Activated gamma-delta T cell treated with Interleukin-2 at 50 U/mL for 16 hours (primary cell): ENCODE results near the gene ZCCHC9.
"Not testable (repeated sequence)": the region's sequence is repeated elsewhere in the genome, so short reads cannot be mapped to it uniquely, and the experiment has no call there.

Experiments used
- DNase-seq: peaks from one replicate; pipeline ENCODE4 v3.0.0-alpha.2; 2020

The ZCCHC9 gene

DNA sequence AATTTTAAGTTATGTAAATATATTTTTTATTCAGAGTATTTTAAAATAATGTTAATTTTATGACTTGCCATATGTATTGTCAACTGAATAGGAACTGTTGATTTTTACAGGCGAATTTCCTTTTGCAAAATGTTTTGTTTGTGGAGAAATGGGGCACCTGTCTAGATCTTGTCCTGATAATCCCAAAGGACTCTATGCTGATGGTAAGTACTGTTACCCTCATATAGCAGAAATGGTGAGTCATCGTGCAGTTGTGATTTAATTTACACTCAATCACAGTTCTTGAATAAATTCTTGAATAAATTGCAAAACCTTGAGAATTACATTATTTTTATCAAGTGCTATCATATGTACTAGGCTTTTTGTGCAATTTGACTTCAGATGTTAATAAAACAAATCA is 7.4 kb downstream of the ZCCHC9 start:
- no peak for DNase-seq

DNA sequence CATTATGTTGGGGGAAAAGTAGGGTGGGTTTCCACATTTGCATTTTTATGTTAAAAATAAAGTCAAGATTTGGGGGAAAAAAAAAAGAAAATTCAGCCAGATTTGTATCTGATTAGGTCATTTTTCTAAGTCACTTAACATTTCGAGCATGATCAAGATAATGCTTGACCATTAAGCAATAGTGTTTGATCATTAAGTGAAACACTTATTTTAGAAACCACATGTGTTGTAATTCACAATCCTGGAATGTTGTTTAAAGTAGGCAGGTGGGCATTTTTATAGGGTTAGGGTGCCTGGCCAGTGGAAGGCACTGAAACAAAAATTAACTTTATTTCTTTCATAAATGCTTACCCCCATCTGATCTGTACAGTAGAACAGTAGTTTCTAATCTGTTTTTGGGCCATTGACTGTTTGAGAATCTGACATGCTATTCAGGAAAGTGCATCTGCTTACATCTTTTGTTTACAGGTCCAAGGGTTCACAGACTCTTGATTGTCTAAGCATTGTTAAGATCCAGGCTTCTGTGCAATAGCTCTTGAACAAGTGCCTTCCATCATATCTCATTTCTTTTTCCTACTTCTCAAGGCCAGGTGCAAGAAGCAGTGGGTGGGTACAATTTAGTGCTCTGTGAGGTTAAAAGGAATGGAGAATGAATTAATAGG is 9.1 kb downstream of the ZCCHC9 start:
- DNase-seq: no peak

DNA sequence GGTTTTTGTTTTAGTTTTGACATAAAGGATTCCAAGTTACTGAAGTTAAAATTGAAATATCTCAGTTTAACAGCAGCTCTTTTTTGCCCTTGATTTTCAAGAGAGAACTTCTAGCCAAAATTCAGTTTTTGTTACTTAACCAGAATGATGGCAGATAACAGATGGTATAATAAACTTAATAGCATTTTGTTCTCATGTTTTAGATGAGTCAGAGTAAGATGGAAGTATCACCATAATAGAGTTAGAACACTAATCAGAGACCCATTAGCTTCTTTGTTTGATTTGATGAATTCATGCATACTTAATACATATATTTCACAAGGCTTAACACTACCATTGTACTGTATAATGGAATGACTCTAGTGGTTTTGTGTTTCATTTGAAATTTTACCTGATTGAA is 11.9 kb downstream of the ZCCHC9 start:
- no peak for DNase-seq

DNA sequence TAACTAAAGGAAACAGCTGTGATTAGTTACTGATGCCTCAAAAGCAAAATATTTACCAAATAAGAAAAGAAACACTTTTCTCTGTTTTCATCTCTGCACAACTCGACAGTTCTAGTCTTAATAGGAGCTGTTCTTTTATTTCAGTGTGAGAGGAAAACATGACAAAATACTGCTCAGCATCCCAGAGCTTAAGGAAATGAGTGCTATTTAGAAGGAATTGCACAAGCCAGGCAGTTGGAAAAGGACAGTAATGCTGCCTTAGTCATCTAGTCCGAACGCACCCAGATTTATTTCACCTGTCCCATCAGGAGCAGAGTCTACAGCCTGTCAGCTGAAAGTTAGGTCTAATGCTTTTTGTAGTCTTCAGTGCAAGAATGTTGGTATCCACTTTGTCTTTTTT is 12.3 kb downstream of the ZCCHC9 start:
- DNase-seq: no peak

DNA sequence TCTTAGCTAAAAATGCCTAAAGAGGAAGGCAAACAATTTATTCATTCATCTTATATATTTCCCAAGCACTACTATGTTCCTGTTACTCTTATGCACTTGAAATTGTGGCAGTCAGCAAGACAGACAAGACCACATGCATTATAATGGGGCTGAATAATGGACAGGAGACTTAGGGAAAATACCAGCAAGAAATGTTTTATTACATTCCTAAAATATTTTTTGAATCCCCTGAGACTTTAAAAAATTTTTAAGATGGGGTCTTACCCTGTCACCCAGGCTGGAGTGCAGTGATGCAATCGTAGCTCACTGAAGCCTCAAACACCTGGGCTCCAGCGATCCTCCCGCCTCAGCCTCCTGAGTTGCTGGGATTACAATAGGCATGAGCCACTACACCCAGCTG is 13.2 kb downstream of the ZCCHC9 start:
- DNase-seq: no peak

DNA sequence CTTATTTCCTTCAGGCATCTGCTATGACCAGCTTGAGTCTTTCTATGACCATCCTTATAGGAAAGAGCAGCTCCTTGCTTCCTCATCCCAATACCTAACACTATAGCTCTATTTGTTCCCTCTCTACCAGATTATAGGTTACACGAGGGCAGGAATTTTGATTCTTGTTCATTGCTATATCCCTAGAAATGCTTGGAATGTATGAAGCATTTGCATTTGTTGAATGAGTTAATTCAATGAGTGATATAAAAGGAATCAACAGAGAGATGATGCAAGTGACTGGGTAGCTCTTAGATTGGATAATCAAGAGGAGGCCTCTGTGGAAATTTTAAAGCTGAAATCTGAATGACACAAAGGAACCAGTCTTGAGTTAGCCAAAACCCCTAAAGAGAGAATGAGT is 13.9 kb downstream of the ZCCHC9 start:
- no peak for DNase-seq

DNA sequence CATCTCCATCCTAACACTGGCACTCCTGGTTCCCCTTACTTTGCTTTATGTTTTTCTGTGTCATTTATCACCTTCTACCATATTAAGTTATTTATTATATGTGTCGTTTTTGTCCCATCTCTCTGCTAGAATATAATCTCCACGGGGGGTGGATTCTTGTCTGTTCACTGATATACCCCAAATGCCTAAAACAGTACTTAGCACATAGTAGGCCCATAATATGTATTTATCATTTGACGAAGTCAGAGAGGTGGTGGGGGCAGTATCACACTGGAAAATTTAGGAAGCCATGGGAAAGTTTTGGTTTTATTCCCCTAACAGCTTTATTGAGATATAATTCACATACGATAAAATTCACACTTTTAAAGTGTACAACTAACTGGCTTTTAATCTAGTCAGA is 14.4 kb downstream of the ZCCHC9 start:
- DNase-seq: no peak

DNA sequence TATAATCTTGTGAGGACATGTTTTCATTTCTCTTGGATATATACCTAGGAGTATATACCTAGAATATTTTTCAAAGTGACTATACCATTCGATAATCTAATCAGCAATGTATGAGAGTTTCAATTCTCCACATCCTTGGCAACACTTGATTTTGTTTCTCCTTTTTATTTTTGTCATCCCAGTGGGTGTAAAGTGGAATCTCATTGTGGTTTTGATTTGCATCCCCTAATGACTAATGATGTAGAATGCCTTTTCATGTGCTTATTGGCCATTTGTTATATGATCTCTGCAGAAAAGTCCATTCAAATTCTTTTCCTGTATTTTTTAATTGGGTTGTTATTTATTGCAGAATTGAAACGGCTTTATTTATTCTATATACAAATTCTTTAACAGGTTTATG is 15.2 kb downstream of the ZCCHC9 start:
- no peak for DNase-seq

DNA sequence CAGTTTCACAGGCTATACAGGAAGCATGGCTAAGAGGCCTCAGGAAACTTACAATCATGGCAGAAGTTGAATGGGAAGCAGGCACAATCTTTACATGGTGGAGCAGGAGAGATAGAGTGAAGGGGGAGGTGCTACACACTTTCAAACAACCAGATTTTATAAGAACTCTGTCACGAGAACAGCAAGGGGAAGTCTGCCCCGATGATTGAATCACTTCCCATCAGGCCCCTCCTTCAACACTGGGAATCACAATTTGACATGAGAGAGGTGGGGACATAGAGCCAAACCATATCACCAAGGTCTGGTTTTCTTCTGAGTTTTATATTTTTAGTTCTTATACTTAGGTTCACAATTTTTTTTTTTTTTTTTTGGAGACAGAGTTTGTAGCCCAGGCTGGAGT is 16.1 kb downstream of the ZCCHC9 start:
- no peak for DNase-seq

DNA sequence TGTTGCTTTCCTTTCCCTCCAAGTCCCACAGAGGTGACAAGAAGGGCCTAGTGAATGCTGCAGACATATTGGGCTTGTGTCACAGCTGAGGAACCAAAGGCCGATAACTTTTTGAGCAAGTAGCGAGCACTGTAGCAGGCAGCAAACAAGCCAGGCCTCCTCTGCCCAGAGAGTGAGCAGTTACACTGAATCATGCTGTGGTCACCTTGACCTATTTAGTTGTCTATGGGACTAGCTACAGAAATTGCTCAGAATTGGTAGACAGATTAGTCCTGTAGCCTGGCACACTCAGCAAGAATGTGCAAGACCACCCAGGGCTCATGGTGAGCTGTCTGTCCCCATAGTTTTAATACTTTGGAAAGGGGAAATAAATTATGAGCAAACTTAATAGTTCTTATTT is 25.2 kb downstream of the ZCCHC9 start:
- DNase-seq: no peak

DNA sequence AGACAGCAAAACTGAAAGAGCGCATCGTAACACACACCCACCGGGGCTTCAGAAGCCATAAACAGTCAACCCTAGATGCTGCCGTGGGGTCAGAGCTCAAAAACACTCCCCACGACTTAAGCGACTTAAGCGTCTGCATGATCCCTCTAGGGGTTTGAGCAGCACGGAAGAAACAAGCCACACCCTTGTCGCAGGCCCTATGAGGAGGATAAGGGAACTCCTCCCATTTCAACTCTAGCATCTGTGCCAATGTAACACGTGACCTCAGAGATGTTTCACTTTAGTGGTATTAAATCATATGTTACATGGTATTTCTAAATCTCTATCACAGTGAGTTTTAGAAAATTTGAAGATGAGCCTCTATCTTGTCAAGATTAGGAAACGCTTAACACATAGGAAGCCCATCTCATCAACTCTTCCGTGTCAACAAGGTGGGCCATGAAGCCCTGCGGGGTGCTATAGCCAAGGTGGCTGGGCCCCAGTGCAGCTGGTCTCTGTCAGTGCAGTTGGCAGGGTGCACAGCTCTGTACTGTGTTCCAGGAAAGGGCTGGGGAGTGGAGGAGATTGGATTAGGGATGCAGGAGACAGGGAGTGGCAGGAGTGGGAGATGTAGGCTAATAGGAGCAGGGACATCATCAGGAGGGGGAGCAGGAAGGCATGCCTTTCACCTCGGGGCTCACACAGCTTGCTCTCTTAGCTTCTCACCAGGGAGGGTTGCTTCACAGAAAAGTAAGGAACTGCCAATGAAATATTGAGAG is 33.1 kb downstream of the ZCCHC9 start:
- DNase-seq: no peak

DNA sequence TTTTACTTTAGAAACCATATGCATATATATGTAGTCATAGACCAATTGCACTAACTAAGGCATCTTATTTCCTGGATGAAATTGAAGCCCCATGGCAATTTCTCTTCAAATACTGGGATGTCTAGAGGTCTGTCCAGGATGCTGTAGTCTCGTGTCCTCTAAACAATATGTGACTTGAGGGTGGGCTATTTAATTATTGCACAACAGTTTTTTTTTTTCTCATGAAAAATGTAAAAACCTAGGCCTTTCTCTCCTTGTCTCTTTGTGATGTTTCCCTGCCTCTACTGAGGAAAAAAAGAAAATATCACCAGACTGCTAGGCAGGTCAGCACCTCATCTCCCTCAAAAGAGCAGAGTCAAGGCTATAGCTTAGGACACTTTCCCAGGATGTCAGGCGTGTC is 34.6 kb downstream of the ZCCHC9 start:
- no peak for DNase-seq

DNA sequence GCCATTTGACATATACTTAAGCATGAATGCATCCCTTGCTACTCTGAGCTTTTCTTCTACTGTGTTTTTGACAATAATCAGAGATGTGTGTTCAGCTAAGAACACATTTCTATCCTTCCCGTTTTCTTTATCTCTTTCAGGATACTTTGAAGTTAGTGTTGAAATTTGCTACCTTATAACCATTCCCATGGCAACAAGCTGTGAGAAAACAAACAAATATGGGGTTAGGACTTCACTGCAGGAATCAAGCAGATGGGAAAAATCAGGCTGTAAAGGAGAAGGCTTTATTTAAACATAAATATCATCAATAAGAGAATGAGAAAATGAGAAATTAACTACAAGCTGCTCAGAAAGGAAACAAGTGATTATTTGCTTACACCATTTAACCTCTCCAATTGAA is 35.2 kb downstream of the ZCCHC9 start:
- DNase-seq: no peak

DNA sequence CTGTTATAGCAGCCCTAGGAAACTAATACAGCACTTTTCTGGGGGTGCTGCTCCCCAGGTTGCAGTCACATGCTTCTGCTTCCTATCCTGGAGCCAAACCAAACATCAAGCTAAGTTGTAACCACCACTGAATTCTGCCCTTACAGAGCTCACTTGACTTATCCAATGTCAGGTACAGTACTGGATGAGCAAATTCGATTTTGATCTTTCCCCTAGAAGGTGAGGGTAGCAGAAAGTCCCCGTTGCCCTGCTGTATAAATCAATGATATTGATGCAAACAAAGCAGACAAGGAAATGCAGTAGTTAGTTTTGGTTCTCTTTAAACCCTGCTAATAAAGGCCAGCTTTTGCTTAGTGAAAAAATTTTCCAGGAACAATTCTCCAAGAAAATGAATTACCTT is 36.4 kb downstream of the ZCCHC9 start:
- no peak for DNase-seq

DNA sequence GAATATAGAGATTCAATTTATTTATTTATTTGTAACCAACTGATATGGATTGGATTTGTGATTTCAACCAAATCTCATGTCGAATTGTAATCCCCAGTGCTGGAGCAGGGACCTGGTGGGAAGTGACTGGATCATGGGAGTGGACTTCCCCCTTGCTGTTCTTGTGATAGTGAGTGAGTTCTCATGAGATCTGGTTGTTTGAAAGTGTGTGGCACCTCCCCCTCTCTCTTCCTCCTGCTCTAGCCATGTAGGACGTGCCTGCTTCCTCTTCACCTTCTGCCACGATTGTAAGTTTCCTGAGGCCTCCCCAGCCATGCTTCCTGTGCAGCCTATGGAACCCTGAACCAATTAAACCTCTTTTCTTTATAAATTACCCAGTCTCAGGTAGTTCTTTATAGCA is 36.8 kb downstream of the ZCCHC9 start:
- DNase-seq: not testable (repeated sequence)

DNA sequence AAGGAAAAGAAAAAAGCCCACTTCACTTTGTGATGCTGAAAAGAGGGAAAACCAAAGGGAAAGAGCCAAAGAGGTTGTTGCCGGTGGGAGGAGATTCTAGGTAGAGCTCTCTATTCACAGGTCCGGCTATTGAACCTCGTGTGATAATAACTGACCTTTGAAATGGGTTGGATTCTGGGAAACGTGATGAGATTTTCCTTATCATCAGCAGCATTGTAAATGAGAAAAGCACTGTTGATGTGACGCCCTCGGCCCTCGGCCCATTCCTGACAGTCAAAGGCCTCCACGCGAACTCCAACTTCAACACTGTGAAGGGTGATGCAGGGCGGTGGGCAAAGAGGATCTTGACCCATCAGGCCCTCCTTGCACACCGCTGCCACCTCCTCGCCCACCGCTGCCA is 43.3 kb downstream of the ZCCHC9 start:
- DNase-seq: no peak

DNA sequence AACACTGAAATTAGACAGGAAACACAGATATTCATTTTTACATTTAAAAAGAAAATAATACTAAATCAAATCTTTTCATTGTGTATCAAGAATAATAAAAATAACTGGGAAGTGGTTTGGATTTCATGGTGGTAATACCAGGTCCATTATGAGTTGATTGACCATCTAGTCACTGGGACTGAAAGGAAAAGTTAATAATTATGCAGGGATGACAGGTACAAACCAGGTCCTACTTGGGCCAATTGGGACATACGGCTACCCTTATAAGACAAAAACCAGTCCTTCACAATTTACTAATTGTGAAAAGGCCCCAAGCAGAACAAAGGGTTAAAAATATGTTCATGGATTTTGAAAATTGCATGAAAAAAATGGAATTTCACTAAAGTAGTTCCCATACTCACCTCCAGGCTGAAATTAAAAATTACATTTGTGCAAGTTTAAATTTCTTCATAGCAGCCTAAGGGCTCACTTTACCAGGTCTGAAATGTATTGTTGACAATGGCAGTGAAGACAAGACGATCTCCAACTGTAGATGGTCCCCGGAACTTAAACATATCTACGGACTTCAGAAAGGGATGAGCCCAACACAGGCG is 44.1 kb downstream of the ZCCHC9 start:
- no peak for DNase-seq

DNA sequence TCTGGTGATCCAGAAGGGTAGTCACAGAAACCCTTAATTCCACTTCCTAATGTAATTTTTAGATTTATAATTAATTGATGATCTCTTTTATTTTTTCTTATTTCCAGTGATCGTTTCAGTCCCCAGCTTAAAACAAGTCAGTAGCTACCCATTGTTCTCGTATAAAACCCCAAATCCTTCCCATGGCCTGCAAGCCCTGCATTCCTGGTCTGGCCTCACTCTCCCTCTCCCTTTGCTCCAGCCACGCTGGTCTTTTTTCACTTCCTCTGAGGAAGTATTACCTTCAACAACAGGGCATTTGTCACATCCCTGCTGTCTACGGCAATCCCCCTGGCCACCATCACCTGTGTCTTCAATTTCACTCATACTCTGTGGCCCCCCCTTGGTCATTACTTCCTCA is 47.8 kb downstream of the ZCCHC9 start:
- no peak for DNase-seq

DNA sequence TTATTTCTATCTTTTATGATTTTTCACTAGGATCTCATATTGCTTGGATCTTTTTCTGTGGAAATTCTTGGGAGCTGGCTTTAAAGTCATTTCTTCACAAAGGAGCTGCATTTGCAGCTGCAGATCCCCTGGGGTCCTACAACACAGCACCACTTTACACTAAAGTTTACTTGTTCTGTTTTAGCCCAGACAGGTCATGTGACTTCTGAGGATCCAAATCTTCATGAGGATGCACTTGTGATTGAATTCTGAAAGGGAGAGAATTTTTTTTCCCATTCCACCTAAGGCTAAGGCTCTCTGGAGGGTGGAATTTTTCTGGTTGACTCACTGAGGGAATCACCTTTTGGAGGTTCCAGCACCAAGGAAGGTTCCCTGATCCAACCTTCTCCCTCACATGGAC is 49.1 kb downstream of the ZCCHC9 start:
- no peak for DNase-seq

DNA sequence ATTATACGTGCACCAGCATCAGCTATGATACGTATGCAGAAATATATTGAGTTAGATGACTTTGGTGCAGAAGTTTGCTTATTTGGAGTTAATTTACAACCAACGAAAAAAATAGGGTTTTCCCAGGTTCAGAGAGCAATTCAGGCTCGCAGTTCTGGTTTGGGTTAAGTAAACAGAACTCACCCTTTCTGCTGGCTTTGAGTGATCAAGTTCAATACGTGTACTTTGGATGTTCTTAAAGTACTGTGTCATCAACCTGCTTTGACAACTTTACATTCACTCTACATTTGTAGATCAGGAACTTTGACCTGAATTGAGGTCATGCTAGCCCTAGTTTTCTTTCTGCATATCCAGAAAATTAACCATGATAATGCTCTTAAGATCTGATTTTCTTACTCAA is 51.8 kb downstream of the ZCCHC9 start:
- DNase-seq: no peak

DNA sequence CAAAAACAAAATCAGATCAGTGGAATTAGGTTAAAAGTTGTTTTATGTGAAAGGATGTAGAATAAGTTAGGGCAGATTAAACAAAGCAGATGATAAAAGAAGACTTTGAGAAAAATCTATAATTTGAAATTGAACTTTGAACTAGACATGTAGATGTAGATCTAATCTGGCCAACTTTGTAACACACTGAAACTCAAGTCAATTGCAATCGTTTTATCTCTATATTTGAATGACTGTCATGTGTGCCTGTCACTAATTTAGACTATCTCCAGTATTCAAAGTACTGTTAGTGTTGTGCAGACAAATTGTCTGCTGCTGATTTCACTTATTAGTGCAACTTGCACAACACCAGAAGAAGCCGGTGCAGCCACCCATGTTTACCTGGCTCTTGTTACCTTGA is 52.7 kb downstream of the ZCCHC9 start:
- no peak for DNase-seq

DNA sequence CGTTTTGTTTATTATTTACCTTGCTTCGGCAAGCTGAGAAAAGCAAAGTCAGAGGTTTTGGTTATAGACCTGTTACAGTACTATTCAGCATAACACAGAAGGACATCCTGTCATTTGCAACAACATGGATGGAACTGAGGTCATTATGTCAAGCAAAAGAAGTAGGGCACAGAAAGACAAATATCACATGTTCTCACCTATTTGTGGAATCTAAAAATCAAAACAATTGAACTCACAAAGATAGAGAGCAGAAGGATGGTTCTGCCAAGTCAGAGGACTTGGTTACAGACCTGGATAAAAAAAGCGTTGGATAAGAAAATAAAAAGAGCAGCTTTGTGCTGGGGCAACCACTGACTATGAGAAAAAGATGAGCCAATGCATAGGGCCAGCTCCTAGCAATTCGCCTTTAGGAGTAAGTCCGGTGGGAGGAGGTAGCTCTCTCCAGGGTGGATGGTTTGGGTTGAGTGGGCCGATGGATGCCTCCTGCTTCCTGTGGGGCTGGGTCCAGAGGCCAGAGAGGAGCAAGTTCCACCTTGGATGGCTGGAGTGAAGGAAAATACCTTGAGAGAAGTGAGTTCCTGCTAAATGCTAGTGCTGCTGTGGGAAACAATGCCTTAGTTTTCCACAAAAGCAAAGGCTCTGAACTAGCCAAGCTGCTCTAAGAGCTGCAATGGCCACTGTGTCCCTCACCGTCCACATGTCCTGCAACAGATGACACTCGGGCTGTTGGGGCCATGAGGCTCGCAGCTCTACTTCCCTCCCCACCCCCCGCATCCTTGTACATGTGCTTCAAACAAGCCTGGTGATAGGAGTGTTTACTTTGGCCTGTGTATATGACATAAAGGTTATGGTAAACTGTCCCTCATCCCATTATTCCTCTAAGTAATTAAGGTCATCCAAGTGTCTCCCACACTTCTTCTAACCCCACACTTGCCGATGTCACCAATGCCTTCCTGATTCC is 54.2 kb downstream of the ZCCHC9 start:
- DNase-seq: no peak

DNA sequence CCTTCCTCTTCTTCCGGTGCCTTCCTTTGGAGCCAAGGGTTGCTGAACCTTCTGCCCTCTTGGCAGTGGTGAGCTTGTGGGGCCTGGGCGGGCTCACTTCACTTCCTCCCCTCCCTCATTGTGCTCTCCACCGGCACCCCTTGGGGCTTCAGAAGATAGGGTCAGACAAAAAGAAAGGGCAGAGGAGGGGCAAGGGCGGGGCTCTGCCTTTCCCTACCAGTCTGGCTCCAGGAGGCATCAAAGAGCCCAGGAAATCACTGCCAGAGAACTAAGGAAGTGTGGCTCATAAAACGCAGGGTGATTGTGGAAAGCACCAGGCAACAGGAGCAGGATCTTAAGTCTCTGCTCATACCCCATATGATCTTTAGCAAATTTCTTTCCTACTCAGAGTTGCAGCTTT is 57.7 kb downstream of the ZCCHC9 start:
- DNase-seq: no peak
